ENCODE results near the gene GUCY2D. TPM values are rescaled to one million over a fixed set of nuclear protein-coding genes. Genes with fewer than 3 reads are reported as not detected.

GUCY2D gene
- polyA plus RNA-seq, 1 donor (not counting 4 experiments of a cell fraction or from before 2014, with no cell fraction given): 0.25 TPM

DNA sequence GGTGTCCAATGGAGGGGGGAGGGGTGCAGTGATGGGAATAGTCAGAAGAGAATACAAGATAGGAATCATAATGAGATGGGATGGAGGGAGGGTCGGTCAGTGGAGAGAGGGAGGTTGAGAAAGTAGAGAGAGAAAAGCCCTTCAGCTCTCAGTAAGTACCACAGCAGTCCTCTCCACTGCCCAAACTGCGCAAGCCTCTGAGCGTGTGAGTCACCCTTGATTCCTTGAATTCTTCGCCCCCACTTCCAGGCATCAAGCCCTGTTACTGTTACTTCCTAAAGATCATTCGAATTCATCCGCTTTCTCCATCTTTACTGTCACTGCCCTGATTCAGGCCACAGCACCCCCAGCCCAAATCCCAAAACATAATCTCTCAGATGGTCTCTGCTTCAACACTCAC is 2.5 kb downstream of the GUCY2D start:
- Histone ChIP-seq H3K27me3 (ENCODE audit: control insufficient read depth, extremely low read depth, insufficient read depth, low read length) (peaks cover 47% of the 10 kb centered on the region), H3K9me1 (ENCODE audit: control insufficient read depth, extremely low read depth, insufficient read depth, low read length) (no peaks in the 10 kb centered on the region), H3K4me3 (ENCODE audit: control insufficient read depth in 2 of 3, extremely low read depth in 1 of 3, insufficient read depth in 2 of 3, low read depth in 1 of 3, low read length in 3 of 3) (no peak overlapping the region), H2AFZ (ENCODE audit: control insufficient read depth, low read length) (no peak overlapping the region), H3K9ac (ENCODE audit: control insufficient read depth, extremely low read depth, insufficient read depth, low read length) (no peak overlapping the region), H3K4me2 (ENCODE audit: control insufficient read depth, extremely low read depth, insufficient read depth, low read depth, low read length) (no peak overlapping the region), H3K36me3 (ENCODE audit: control insufficient read depth in 2 of 2, extremely low read depth in 1 of 2, insufficient read depth in 2 of 2, low read length in 2 of 2) (no peaks in the 10 kb centered on the region), H4K20me1 (ENCODE audit: control insufficient read depth, extremely low read depth, insufficient read depth, low read length) (no peaks in the 10 kb centered on the region), H3K27ac (ENCODE audit: control insufficient read depth, insufficient read depth, low read length) (no peak overlapping the region), H3K4me1 (ENCODE audit: control insufficient read depth, extremely low read depth, insufficient read depth, low read length) (no peaks in the 10 kb centered on the region), H3K9me3 (ENCODE audit: control insufficient read depth, low read depth, low read length) (no peaks in the 10 kb centered on the region), H3K79me2 (ENCODE audit: control insufficient read depth, insufficient read depth, low read length) (no peaks in the 10 kb centered on the region)
- dilution Hi-C loops (cut with MboI; ENCODE audit: extremely low pct_ligation_motif_present, low sequenced_read_pairs): no loop called here
- FAIRE-seq (no peak), DNase-seq (ENCODE audit: low read depth, low spot score) (no peak)
- TF ChIP-seq, protein P1, sequence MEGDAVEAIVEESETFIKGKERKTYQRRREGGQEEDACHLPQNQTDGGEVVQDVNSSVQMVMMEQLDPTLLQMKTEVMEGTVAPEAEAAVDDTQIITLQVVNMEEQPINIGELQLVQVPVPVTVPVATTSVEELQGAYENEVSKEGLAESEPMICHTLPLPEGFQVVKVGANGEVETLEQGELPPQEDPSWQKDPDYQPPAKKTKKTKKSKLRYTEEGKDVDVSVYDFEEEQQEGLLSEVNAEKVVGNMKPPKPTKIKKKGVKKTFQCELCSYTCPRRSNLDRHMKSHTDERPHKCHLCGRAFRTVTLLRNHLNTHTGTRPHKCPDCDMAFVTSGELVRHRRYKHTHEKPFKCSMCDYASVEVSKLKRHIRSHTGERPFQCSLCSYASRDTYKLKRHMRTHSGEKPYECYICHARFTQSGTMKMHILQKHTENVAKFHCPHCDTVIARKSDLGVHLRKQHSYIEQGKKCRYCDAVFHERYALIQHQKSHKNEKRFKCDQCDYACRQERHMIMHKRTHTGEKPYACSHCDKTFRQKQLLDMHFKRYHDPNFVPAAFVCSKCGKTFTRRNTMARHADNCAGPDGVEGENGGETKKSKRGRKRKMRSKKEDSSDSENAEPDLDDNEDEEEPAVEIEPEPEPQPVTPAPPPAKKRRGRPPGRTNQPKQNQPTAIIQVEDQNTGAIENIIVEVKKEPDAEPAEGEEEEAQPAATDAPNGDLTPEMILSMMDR (optimal IDR thresholded peaks at IDR 0.05 in 1 of 3, IDR thresholded peaks at IDR 0.05 in 1 of 3, conservative IDR thresholded peaks at IDR 0.05 in 1 of 3; ENCODE audit: extremely low read depth in 1 of 3, insufficient read depth in 2 of 3, low read length in 3 of 3): no peak
- no peak for TF ChIP-seq EZH2 (IDR thresholded peaks at IDR 0.05; ENCODE audit: low read length)

GRCh38 chr17:8005357-8005756 is 2.9 kb downstream of the GUCY2D start:
- dilution Hi-C loops (cut with MboI; ENCODE audit: extremely low pct_ligation_motif_present, low sequenced_read_pairs): no loop called here
- Histone ChIP-seq H3K4me3 (ENCODE audit: control insufficient read depth in 2 of 3, extremely low read depth in 1 of 3, insufficient read depth in 2 of 3, low read depth in 1 of 3, low read length in 3 of 3) (no peak overlapping the region), H3K9me1 (ENCODE audit: control insufficient read depth, extremely low read depth, insufficient read depth, low read length) (no peaks in the 10 kb centered on the region), H3K9me3 (ENCODE audit: control insufficient read depth, low read depth, low read length) (no peaks in the 10 kb centered on the region), H3K36me3 (ENCODE audit: control insufficient read depth in 2 of 2, extremely low read depth in 1 of 2, insufficient read depth in 2 of 2, low read length in 2 of 2) (no peaks in the 10 kb centered on the region), H2AFZ (ENCODE audit: control insufficient read depth, low read length) (no peak overlapping the region), H3K4me2 (ENCODE audit: control insufficient read depth, extremely low read depth, insufficient read depth, low read depth, low read length) (no peak overlapping the region), H3K9ac (ENCODE audit: control insufficient read depth, extremely low read depth, insufficient read depth, low read length) (no peak overlapping the region), H4K20me1 (ENCODE audit: control insufficient read depth, extremely low read depth, insufficient read depth, low read length) (no peaks in the 10 kb centered on the region), H3K27ac (ENCODE audit: control insufficient read depth, insufficient read depth, low read length) (no peak overlapping the region), H3K79me2 (ENCODE audit: control insufficient read depth, insufficient read depth, low read length) (no peaks in the 10 kb centered on the region), H3K4me1 (ENCODE audit: control insufficient read depth, extremely low read depth, insufficient read depth, low read length) (no peaks in the 10 kb centered on the region), H3K27me3 (ENCODE audit: control insufficient read depth, extremely low read depth, insufficient read depth, low read length) (peaks cover 47% of the 10 kb centered on the region)
- TF ChIP-seq, protein P1 (optimal IDR thresholded peaks at IDR 0.05 in 1 of 3, IDR thresholded peaks at IDR 0.05 in 1 of 3, conservative IDR thresholded peaks at IDR 0.05 in 1 of 3; ENCODE audit: extremely low read depth in 1 of 3, insufficient read depth in 2 of 3, low read length in 3 of 3): no peak
- no peak for TF ChIP-seq EZH2 (IDR thresholded peaks at IDR 0.05; ENCODE audit: low read length)
- FAIRE-seq (no peak), DNase-seq (ENCODE audit: low read depth, low spot score) (no peak)

Measured in keratinocyte (primary cell).